Measurements from ENCODE around the gene PTPRJ.

GRCh38 chr11:47941907-47942558 is 38.3 kb upstream of the PTPRJ start:
- TF ChIP-seq, protein P1, sequence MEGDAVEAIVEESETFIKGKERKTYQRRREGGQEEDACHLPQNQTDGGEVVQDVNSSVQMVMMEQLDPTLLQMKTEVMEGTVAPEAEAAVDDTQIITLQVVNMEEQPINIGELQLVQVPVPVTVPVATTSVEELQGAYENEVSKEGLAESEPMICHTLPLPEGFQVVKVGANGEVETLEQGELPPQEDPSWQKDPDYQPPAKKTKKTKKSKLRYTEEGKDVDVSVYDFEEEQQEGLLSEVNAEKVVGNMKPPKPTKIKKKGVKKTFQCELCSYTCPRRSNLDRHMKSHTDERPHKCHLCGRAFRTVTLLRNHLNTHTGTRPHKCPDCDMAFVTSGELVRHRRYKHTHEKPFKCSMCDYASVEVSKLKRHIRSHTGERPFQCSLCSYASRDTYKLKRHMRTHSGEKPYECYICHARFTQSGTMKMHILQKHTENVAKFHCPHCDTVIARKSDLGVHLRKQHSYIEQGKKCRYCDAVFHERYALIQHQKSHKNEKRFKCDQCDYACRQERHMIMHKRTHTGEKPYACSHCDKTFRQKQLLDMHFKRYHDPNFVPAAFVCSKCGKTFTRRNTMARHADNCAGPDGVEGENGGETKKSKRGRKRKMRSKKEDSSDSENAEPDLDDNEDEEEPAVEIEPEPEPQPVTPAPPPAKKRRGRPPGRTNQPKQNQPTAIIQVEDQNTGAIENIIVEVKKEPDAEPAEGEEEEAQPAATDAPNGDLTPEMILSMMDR (IDR thresholded peaks at IDR 0.05; ENCODE audit: low read depth, low read length, missing input control): no peak
- no peak for TF ChIP-seq TAF1 (conservative IDR thresholded peaks at IDR 0.05)
- TF ChIP-seq FOXA1 (IDR thresholded peaks at IDR 0.05): peak; percentile 67
- TF ChIP-seq, protein P2, sequence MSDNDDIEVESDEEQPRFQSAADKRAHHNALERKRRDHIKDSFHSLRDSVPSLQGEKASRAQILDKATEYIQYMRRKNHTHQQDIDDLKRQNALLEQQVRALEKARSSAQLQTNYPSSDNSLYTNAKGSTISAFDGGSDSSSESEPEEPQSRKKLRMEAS (IDR thresholded peaks at IDR 0.05): peak; percentile 89
- TF ChIP-seq ATF3 (IDR thresholded peaks at IDR 0.05): peak; percentile 82
- TF ChIP-seq, protein P3, sequence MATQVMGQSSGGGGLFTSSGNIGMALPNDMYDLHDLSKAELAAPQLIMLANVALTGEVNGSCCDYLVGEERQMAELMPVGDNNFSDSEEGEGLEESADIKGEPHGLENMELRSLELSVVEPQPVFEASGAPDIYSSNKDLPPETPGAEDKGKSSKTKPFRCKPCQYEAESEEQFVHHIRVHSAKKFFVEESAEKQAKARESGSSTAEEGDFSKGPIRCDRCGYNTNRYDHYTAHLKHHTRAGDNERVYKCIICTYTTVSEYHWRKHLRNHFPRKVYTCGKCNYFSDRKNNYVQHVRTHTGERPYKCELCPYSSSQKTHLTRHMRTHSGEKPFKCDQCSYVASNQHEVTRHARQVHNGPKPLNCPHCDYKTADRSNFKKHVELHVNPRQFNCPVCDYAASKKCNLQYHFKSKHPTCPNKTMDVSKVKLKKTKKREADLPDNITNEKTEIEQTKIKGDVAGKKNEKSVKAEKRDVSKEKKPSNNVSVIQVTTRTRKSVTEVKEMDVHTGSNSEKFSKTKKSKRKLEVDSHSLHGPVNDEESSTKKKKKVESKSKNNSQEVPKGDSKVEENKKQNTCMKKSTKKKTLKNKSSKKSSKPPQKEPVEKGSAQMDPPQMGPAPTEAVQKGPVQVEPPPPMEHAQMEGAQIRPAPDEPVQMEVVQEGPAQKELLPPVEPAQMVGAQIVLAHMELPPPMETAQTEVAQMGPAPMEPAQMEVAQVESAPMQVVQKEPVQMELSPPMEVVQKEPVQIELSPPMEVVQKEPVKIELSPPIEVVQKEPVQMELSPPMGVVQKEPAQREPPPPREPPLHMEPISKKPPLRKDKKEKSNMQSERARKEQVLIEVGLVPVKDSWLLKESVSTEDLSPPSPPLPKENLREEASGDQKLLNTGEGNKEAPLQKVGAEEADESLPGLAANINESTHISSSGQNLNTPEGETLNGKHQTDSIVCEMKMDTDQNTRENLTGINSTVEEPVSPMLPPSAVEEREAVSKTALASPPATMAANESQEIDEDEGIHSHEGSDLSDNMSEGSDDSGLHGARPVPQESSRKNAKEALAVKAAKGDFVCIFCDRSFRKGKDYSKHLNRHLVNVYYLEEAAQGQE (IDR thresholded peaks at IDR 0.05): peak; percentile 90
- peak; percentile 79 for TF ChIP-seq SP1 (IDR thresholded peaks at IDR 0.05)
- TF ChIP-seq, protein P4, sequence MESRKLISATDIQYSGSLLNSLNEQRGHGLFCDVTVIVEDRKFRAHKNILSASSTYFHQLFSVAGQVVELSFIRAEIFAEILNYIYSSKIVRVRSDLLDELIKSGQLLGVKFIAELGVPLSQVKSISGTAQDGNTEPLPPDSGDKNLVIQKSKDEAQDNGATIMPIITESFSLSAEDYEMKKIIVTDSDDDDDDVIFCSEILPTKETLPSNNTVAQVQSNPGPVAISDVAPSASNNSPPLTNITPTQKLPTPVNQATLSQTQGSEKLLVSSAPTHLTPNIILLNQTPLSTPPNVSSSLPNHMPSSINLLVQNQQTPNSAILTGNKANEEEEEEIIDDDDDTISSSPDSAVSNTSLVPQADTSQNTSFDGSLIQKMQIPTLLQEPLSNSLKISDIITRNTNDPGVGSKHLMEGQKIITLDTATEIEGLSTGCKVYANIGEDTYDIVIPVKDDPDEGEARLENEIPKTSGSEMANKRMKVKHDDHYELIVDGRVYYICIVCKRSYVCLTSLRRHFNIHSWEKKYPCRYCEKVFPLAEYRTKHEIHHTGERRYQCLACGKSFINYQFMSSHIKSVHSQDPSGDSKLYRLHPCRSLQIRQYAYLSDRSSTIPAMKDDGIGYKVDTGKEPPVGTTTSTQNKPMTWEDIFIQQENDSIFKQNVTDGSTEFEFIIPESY (IDR thresholded peaks at IDR 0.05): peak; percentile 72
- peak in 1 of 2 donors; percentile 88 for TF ChIP-seq JUND (IDR thresholded peaks at IDR 0.05)
- TF ChIP-seq GABPA (IDR thresholded peaks at IDR 0.05 in 1 of 2, conservative IDR thresholded peaks at IDR 0.05 in 1 of 2): no peak
- TF ChIP-seq EGR1 (IDR thresholded peaks at IDR 0.05; ENCODE audit: low read depth in 2 of 2): no peak
- TF ChIP-seq RAD21 (IDR thresholded peaks at IDR 0.05): peak; percentile 63 to 74
- TF ChIP-seq YY1 (IDR thresholded peaks at IDR 0.05): no peak

Measured in liver (tissue), 3 donors.